GM23248 (cell line): ENCODE measurements around the gene UMAD1. TPM values are rescaled to one million over a fixed set of nuclear protein-coding genes. Genes with fewer than 3 reads are reported as not detected.
A peak's percentile ranks its signal among the peaks of the same experiment; 100 is the strongest.

Experiments used
- DNase-seq: peaks from one replicate; pipeline ENCODE4 v3.0.0-alpha.2; 2015
- H2AFZ ChIP-seq: fragments of 200-600 bp; sonication (generic); 2 replicates; pipeline ENCODE4 v1.6.1; 2016; ENCODE audit warnings: antibody characterized with exemption
- H3F3A ChIP-seq: fragments of 200-600 bp; sonication (generic); 2 replicates; pipeline ENCODE4 v1.6.1; 2016; ENCODE audit warnings: mild to moderate bottlenecking, antibody characterized with exemption, mixed run types; ENCODE audit not compliant: insufficient read depth
- H3K27ac ChIP-seq: fragments of 200-600 bp; sonication (generic); 2 replicates; pipeline ENCODE4 v1.5.1; 2016; ENCODE audit warnings: mild to moderate bottlenecking
- H3K27me3 ChIP-seq: fragments of 200-600 bp; sonication (generic); replicated peaks from 2 replicates; pipeline ENCODE4 v1.6.1; 2016; ENCODE audit warnings: mild to moderate bottlenecking; ENCODE audit not compliant: insufficient read depth
- H3K36me3 ChIP-seq: fragments of 200-600 bp; sonication (generic); 2 replicates; pipeline ENCODE4 v1.6.1; 2016; ENCODE audit warnings: low read depth, mild to moderate bottlenecking
- H3K4me1 ChIP-seq: fragments of 200-600 bp; sonication (generic); 2 replicates; pipeline ENCODE4 v1.6.1; 2016; ENCODE audit warnings: mild to moderate bottlenecking; ENCODE audit not compliant: insufficient read depth
- H3K4me2 ChIP-seq: fragments of 200-600 bp; sonication (generic); one replicate; pipeline ENCODE4 v1.6.1; 2016; ENCODE audit warnings: mild to moderate bottlenecking; ENCODE audit not compliant: unreplicated experiment
- H3K4me3 ChIP-seq: fragments of 200-600 bp; sonication (generic); 2 replicates; pipeline ENCODE4 v1.5.1; 2016; ENCODE audit warnings: mild to moderate bottlenecking
- H3K79me2 ChIP-seq: fragments of 200-600 bp; sonication (generic); 2 replicates; pipeline ENCODE4 v1.6.1; 2016; ENCODE audit warnings: mild to moderate bottlenecking; ENCODE audit not compliant: insufficient read depth
- H3K9ac ChIP-seq: fragments of 200-600 bp; sonication (generic); 2 replicates; pipeline ENCODE4 v1.6.1; 2016; ENCODE audit warnings: mild to moderate bottlenecking
- H3K9me2 ChIP-seq: fragments of 200-600 bp; sonication (generic); 2 replicates; pipeline ENCODE4 v1.6.1; 2016; ENCODE audit warnings: mixed run types, mild to moderate bottlenecking, moderate library complexity; ENCODE audit not compliant: insufficient read depth
- H3K9me3 ChIP-seq: fragments of 200-600 bp; sonication (generic); one replicate; pipeline ENCODE4 v1.6.1; 2017; ENCODE audit warnings: low read depth
- H4K20me1 ChIP-seq: fragments of 200-600 bp; sonication (generic); 2 replicates; pipeline ENCODE4 v1.6.0; 2016; ENCODE audit not compliant: insufficient read depth
- EZH2 ChIP-seq: fragments of 200-600 bp; sonication (generic); IDR thresholded peaks from 2 replicates; pipeline ENCODE4 v1.6.1; 2018; ENCODE audit warnings: antibody characterized with exemption, mild to moderate bottlenecking; ENCODE audit not compliant: insufficient read depth, poor library complexity, severe bottlenecking
- EZH2phosphoT487 ChIP-seq: fragments of 200-600 bp; sonication (generic); IDR thresholded peaks from 2 replicates; pipeline ENCODE4 v1.6.1; 2018; ENCODE audit warnings: antibody characterized with exemption, moderate library complexity, mild to moderate bottlenecking, low read depth; ENCODE audit not compliant: insufficient read depth
- WGBS, 2 experiments: methylation state at CpG; one replicate each; pipeline ENCODE4 v1.1.6; 2015 to 2017; ENCODE audit warnings: low lambda C conversion rate in 2 of 2, low coverage in 1 of 2; ENCODE audit errors: missing lambda C conversion rate in 2 of 2; 5-methylcytosine and 5-hydroxymethylcytosine counted together
- in situ Hi-C: fragments of 300-500 bp; cut with MboI; formaldehyde crosslinking; loops from 2 replicates; pipeline ENCODE4 v1.15.0; 2020
- polyA plus RNA-seq: library from polyadenylated mRNA; unstranded; fragments of >200 nt; fragmentation: Nextera tagmentation; extraction: Ambion mirVana; gene quantifications from 2 replicates; pipeline ENCODE4 v1.2.1, GENCODE V29; 2016
- total RNA-seq: library from RNA; depleted of rRNA; stranded (reverse); fragments of >200 nt; shearing (Covaris generic); gene quantifications from 2 replicates; pipeline ENCODE4 v1.2.3, GENCODE V29; 2014

UMAD1 gene
- total and polyA plus RNA-seq, 2 experiments from 2014 or later: 11.8 to 18.6 TPM

DNA sequence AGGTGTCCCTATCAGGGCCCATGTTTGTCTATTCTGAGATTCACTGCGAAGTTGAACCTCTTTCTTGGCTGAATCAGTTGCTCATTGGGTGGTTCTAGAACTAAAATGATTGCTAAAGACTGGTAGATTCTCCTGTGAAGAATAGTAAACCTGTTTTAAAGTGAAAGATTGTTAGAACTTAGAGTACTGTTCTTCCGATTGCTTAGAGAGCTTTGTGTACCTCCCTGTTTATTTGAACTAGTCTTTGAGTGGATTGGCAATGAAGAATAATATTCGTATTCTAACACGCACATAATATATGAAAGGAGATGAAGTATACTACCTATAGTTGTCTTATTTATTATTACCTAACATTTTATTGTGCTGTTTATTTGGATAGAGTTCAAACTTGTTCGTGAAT is 202.7 kb downstream of the UMAD1 start:
- Histone ChIP-seq H4K20me1 (no peaks in the 10 kb centered on the region), H2AFZ (no peak overlapping the region), H3K9ac (no peak overlapping the region), H3K36me3 (no peaks in the 10 kb centered on the region), H3K27ac (no peak overlapping the region), H3K27me3 (no peaks in the 10 kb centered on the region), H3K9me2 (no peaks in the 10 kb centered on the region), H3F3A (no peaks in the 10 kb centered on the region), H3K79me2 (no peaks in the 10 kb centered on the region), H3K9me3 (no peaks in the 10 kb centered on the region), H3K4me1 (peaks cover 5% of the 10 kb centered on the region; the same call in 1 of the 2 replicates), H3K4me2 (no peak overlapping the region), H3K4me3 (no peak overlapping the region)
- DNase-seq: no peak
- in situ Hi-C loops: no loop called here
- WGBS, 2 experiments: 85 to 87% methylated on average over 5 of the region's 5 CpGs
- TF ChIP-seq EZH2: no peak
- no peak for TF ChIP-seq EZH2phosphoT487

DNA sequence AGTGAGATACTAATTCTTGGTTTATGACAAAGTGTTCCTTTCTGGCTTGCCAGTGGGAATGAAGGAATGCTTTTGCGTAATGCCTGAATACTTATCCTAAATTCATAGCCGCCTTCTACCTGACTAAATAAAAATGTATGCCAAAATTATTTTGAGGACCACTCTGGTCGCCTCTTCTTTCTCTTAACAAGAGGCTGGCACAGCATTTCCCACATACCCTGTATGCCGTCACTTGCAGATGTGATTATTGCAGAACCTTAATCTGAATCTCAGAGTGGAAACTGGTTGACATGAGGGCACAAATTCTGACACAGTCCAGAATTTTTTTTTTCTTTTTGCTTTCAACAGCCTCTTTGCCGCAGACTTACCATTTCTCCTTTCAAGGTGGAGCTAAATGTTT is 203.4 kb downstream of the UMAD1 start:
- H3K4me2 ChIP-seq: no peak overlapping the region
- no peak overlapping the region for H3K27ac ChIP-seq
- no peak for TF ChIP-seq EZH2
- no peak for TF ChIP-seq EZH2phosphoT487
- no peak overlapping the region for H3K4me3 ChIP-seq
- H3K36me3 ChIP-seq: no peaks in the 10 kb centered on the region
- H3K9ac ChIP-seq: no peak overlapping the region
- in situ Hi-C loops: no loop called here
- H3K9me2 ChIP-seq: no peaks in the 10 kb centered on the region
- no peaks in the 10 kb centered on the region for H4K20me1 ChIP-seq
- no peak overlapping the region for H2AFZ ChIP-seq
- WGBS, 2 experiments: 66 to 67% methylated on average over 5 of the region's 5 CpGs
- no peaks in the 10 kb centered on the region for H3K79me2 ChIP-seq
- no peaks in the 10 kb centered on the region for H3K27me3 ChIP-seq
- no peaks in the 10 kb centered on the region for H3K9me3 ChIP-seq
- H3K4me1 ChIP-seq: peaks cover 5% of the 10 kb centered on the region; the same call in 1 of the 2 replicates
- H3F3A ChIP-seq: no peaks in the 10 kb centered on the region
- peak; percentile 2 for DNase-seq

- no peaks in the 10 kb centered on the region for H3K36me3 ChIP-seq
- H3K9ac ChIP-seq: no peak overlapping the region
- no peaks in the 10 kb centered on the region for H3K9me3 ChIP-seq
- H3F3A ChIP-seq: no peaks in the 10 kb centered on the region
- H3K9me2 ChIP-seq: no peaks in the 10 kb centered on the region
- H3K4me1 ChIP-seq: peaks cover 5% of the 10 kb centered on the region; the same call in 1 of the 2 replicates
- no peak for DNase-seq
- 75 to 78% methylated on average over 2 of the region's 2 CpGs for WGBS, 2 experiments
- no peaks in the 10 kb centered on the region for H3K79me2 ChIP-seq
- TF ChIP-seq EZH2 (no peak), EZH2phosphoT487 (no peak)
- no peak overlapping the region for H3K27ac ChIP-seq
- no peak overlapping the region for H2AFZ ChIP-seq
- H3K27me3 ChIP-seq: no peaks in the 10 kb centered on the region
- H4K20me1 ChIP-seq: no peaks in the 10 kb centered on the region
- H3K4me2 ChIP-seq: no peak overlapping the region
- H3K4me3 ChIP-seq: no peak overlapping the region
- in situ Hi-C loops: no loop called here
Measured at GRCh38 chr7:7848246-7848645, 207.7 kb downstream of the UMAD1 start.

DNA sequence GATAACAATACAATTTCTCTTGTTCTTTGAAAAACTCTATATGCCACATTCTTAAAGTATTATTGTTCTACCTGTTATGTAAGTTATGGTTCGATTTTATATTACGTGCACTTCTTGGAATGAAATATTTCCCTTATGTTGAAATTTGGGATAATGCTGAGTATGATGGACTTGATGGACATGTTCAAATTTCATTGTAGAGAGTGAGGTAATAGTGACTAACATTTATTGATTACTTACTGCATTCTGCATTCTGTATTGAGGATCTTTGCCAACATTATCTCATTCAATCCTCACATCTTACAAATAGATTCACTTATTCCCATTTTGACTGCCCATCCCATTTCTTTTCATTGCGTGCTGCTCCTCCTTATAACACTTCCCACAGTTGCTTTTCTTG is 208.3 kb downstream of the UMAD1 start:
- TF ChIP-seq EZH2: no peak
- no peak for TF ChIP-seq EZH2phosphoT487
- no peak overlapping the region for H3K27ac ChIP-seq
- in situ Hi-C loops: no loop called here
- DNase-seq: no peak
- H3K9ac ChIP-seq: no peak overlapping the region
- H3K9me3 ChIP-seq: no peaks in the 10 kb centered on the region
- H3F3A ChIP-seq: no peaks in the 10 kb centered on the region
- no peaks in the 10 kb centered on the region for H3K79me2 ChIP-seq
- no peaks in the 10 kb centered on the region for H4K20me1 ChIP-seq
- WGBS, 2 experiments: 96 to 100% methylated on average over 3 of the region's 3 CpGs
- H3K4me2 ChIP-seq: no peak overlapping the region
- H3K4me1 ChIP-seq: peaks cover 2% of the 10 kb centered on the region; the same call in 1 of the 2 replicates
- H3K9me2 ChIP-seq: no peaks in the 10 kb centered on the region
- no peaks in the 10 kb centered on the region for H3K27me3 ChIP-seq
- no peaks in the 10 kb centered on the region for H3K36me3 ChIP-seq
- H2AFZ ChIP-seq: no peak overlapping the region
- H3K4me3 ChIP-seq: no peak overlapping the region

- Histone ChIP-seq H3K9me3 (no peaks in the 10 kb centered on the region), H4K20me1 (no peaks in the 10 kb centered on the region), H3K4me1 (no peaks in the 10 kb centered on the region), H3K9ac (no peak overlapping the region), H3K79me2 (no peaks in the 10 kb centered on the region), H3K9me2 (no peaks in the 10 kb centered on the region), H3F3A (no peaks in the 10 kb centered on the region), H3K27me3 (no peaks in the 10 kb centered on the region), H3K4me3 (no peak overlapping the region), H3K36me3 (no peaks in the 10 kb centered on the region), H2AFZ (no peak overlapping the region), H3K4me2 (no peak overlapping the region), H3K27ac (no peak overlapping the region)
- no peak for DNase-seq
- TF ChIP-seq EZH2: no peak
- no peak for TF ChIP-seq EZH2phosphoT487
- WGBS, 2 experiments: 91 to 100% methylated on average over 1 of the region's 1 CpG
- in situ Hi-C loops: no loop called here
Measured at GRCh38 chr7:7850150-7850549, 209.6 kb downstream of the UMAD1 start.
